Colonic mucosa (tissue), 4 donors: ENCODE results near the gene TSHZ2. TPM values are rescaled to one million over a fixed set of nuclear protein-coding genes. Genes with fewer than 3 reads are reported as not detected.

Experiments
- DNase-seq: peaks from one replicate; pipeline ENCODE4 v3.0.0-alpha.2; 2020
- H3K27ac ChIP-seq: fragments of 200-600 bp; one replicate; pipeline ENCODE4 v1.8.0; 2021
- H3K27me3 ChIP-seq: fragments of 200-600 bp; one replicate; pipeline ENCODE4 v1.8.0; 2021
- H3K36me3 ChIP-seq: fragments of 200-600 bp; one replicate; pipeline ENCODE4 v1.8.0; 2021
- H3K4me1 ChIP-seq: fragments of 200-600 bp; one replicate; pipeline ENCODE4 v1.8.0; 2021; ENCODE audit warnings: mild to moderate bottlenecking
- H3K4me3 ChIP-seq: fragments of 200-600 bp; one replicate; pipeline ENCODE4 v1.8.0; 2021
- H3K9ac ChIP-seq, 2 donors: one replicate each; pipeline ENCODE4 v1.7.0; 2013; ENCODE audit warnings: control low read depth in 2 of 2, low read depth in 2 of 2, low read length in 2 of 2
- H3K9me3 ChIP-seq: fragments of 200-600 bp; one replicate; pipeline ENCODE4 v1.8.0; 2021
- intact Hi-C: fragments of 100-400 bp; cut with DNase I; formaldehyde crosslinking; loops from one replicate; pipeline ENCODE4 v1.14.1; 2022
- total RNA-seq, 2 donors: library from RNA; stranded (reverse); fragmentation: NEBNext Ultra II Directional in 1 of 2; extraction: Animal tissue kit (Norgen Biotek cat#: 25700) in 1 of 2; gene quantifications; one replicate each; pipeline ENCODE4 v1.2.1, GENCODE V29; 2021
- TF ChIP-seq, protein P1 (sequence below): fragments of 200-600 bp; IDR thresholded peaks from one replicate; pipeline ENCODE4 v1.8.0; 2022; ENCODE audit warnings: antibody characterized with exemption, mild to moderate bottlenecking
- donor health status: healthy.
- donor health status: DM: no; HTN: no; CAD: no.
- donor health status: DM: no; HTN: no; CAD: no.

TSHZ2 gene
- total RNA-seq, 2 donors from 2014 or later = 2.1 to 3.1 TPM

DNA sequence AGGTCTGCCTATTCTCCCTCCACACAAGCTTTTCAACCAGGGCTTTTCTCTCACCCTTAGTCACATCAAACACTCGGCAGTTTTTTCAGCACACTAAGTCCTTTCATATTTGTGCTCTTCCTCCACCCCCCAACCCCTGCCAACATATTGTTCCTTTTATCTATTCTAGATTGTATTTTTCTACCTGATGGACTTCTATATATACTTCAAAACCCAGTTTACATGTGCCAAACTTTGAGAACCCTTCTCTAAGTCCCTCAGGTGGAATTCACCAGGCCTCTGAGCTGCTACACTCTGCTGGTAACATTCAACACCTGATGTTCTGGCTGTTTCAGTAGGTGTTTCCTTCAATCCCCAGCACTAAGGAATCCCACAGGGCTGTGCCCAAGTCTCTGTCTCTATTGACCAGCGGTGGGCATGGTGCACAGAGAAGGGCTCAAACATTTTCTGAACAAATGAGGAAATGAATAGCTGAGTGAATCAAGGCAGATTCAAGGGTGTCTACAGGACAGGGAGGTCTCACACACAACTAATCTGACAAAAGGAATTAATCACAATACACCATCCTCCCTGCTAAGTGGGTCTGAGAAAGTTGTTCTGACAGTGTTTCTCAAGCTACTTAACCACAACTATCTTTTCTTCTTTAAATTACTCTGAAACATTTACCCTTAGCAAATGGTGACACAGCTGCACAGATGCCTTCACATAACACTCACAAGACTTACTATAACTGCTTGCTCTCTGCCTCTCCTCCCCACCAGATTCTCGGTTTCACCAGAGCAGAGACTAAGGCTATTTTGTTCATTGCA, 166.5 kb downstream of the TSHZ2 start:
- H3K27me3 ChIP-seq = no peaks in the 10 kb centered on the region
- no peak overlapping the region for H3K4me3 ChIP-seq
- intact Hi-C loops = no loop called here
- no peak overlapping the region for H3K27ac ChIP-seq
- no peaks in the 10 kb centered on the region for H3K36me3 ChIP-seq
- no peaks in the 10 kb centered on the region for H3K9me3 ChIP-seq
- TF ChIP-seq, protein P1, sequence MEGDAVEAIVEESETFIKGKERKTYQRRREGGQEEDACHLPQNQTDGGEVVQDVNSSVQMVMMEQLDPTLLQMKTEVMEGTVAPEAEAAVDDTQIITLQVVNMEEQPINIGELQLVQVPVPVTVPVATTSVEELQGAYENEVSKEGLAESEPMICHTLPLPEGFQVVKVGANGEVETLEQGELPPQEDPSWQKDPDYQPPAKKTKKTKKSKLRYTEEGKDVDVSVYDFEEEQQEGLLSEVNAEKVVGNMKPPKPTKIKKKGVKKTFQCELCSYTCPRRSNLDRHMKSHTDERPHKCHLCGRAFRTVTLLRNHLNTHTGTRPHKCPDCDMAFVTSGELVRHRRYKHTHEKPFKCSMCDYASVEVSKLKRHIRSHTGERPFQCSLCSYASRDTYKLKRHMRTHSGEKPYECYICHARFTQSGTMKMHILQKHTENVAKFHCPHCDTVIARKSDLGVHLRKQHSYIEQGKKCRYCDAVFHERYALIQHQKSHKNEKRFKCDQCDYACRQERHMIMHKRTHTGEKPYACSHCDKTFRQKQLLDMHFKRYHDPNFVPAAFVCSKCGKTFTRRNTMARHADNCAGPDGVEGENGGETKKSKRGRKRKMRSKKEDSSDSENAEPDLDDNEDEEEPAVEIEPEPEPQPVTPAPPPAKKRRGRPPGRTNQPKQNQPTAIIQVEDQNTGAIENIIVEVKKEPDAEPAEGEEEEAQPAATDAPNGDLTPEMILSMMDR = no peak
- DNase-seq = no peak
- no peak overlapping the region for H3K9ac ChIP-seq
- no peaks in the 10 kb centered on the region for H3K4me1 ChIP-seq

DNA sequence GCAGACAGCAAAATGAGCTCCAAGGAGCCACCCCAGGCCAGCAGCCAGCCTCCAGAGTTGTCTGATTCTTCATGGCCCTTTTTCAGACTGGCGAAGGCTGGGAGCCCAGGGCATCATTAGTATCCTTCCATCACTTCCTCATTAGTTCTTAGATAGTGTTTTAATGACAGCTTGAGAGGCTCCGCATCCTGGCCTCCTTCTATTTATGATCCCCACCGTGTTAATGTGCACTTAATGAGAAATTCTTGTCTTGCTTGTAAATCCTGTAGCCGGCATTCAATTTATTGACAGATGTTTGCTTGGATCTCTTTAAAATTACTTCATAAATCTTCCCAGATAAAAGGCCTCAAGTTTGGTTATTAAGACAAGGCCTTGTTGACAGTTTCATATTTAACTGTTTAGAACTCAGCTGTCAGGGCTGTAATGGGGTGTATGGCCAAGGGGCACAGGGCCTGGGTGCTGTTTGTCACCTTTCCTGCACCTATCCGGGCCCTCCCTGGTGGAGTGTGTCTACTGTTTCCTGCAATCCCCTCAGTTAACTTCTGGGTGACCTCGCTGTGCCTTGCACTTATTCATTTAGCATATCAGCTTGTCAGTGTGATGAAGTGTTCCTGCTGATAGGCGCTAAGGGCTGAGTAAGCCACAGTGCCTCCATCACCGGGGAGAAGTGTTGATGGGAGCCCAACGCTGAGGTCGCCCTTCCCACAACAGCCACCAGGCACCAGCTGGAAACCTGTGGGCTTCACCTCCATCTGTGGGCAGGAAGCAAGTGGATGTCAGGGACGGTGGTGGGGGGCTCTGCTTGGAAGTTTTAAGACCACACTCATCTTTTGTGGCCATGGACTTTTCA, 169.3 kb downstream of the TSHZ2 start:
- intact Hi-C loops = no loop called here
- no peaks in the 10 kb centered on the region for H3K9me3 ChIP-seq
- no peak for DNase-seq

DNA sequence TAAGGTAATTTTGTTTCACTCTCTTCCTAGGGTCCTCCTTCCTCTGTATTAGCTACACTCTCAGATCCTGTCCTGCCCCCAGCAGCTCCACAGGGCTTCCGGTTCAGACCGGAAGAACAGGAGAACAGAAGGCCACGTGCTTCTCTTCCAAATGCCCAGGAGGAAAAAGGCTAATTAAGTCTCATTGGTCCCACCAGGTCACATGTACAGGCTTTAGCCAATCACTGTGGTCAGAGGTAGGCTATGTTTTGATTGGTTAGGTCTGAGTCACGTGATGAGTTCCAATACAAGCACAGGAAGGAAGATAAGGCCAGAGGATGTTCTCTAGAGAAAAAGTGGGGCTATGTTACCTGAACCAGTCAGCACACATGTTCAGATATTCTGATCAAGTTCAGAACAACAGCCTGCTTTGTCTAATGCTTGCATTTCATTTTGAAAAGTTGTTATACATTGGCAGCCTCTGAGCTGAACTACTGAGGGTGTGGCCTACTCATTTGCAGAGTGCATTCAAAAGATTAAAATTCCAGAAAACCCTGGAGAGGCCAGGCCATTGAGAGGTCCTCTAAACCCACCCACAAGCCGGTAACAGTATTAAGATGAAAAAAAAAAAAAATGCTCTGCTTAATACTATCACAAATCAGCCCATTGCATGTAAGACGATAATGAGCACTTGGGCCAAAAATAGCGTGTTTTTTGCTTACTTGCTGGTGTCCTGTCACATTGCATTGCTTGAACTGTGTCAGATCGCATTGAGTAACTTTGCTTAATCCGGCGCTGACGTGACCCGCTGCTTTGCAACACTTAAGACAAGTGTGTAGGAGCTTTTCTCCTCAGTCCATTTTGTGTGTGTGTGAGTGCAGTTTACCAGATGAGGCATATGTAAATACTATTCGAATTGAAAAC, 170.3 kb downstream of the TSHZ2 start:
- no peak overlapping the region for H3K27ac ChIP-seq
- no peaks in the 10 kb centered on the region for H3K27me3 ChIP-seq
- intact Hi-C loops = no loop called here
- DNase-seq = no peak
- no peaks in the 10 kb centered on the region for H3K9me3 ChIP-seq
- no peaks in the 10 kb centered on the region for H3K4me1 ChIP-seq
- H3K9ac ChIP-seq = no peak overlapping the region
- H3K36me3 ChIP-seq = no peaks in the 10 kb centered on the region
- TF ChIP-seq, protein P1 = no peak
- no peak overlapping the region for H3K4me3 ChIP-seq

More for the DNA sequence above, 169.3 kb downstream of the TSHZ2 start:
- Histone ChIP-seq H3K27ac (no peak overlapping the region), H3K9ac (no peak overlapping the region), H3K36me3 (no peaks in the 10 kb centered on the region), H3K4me3 (no peak overlapping the region), H3K4me1 (no peaks in the 10 kb centered on the region), H3K27me3 (no peaks in the 10 kb centered on the region)
- TF ChIP-seq, protein P1 = no peak

DNA sequence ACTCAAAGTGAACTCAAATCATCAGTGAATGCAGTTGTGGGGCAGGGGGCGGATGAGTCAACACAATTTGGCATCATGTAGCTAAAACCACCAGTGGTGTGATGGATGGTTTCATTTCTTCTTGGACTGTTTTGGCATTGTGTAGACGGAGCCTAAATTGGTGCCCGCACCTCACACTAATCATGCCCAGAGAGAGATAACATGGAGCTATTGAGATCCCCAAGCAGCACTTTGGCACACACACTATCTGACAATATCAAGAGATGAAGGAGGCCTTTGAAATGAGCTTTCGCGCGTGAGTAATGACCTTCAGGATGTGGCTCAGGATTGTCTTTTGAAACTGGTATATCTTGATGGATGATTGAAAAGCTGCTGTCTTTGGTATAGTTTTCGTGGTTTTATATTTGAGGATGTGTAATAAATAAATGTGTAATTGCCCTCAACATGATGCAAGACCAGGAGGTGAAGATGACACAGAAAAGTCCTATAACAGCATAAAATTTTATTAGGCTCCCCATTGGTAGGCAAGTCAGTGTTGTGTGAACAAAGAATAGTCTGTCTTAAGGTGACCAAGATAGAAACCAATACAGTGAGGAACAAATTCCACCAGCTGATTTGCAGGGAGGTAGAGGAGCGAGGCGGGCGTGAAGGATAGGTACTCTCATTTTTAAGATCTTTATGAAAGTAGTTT, 174.2 kb downstream of the TSHZ2 start:
- Histone ChIP-seq H3K27ac (no peak overlapping the region), H3K4me1 (no peaks in the 10 kb centered on the region), H3K27me3 (no peaks in the 10 kb centered on the region), H3K9me3 (no peaks in the 10 kb centered on the region), H3K4me3 (no peak overlapping the region), H3K36me3 (no peaks in the 10 kb centered on the region), H3K9ac (no peak overlapping the region)
- TF ChIP-seq, protein P1 = no peak
- intact Hi-C loops = no loop called here
- no peak for DNase-seq
